GM12891 (cell line): Measurements from ENCODE around the gene HMGN2.

ENCODE experiments used
- POLR2A ChIP-seq: IDR thresholded peaks from 2 replicates; pipeline ENCODE4 v1.6.1; 2011; ENCODE audit warnings: low read depth, low read length, control low read depth
- POLR2AphosphoS5 ChIP-seq: IDR thresholded peaks from 2 replicates; pipeline ENCODE4 v1.6.1; 2011; ENCODE audit warnings: low read depth, low read length, control low read depth
- SPI1 ChIP-seq: IDR thresholded peaks from 2 replicates; pipeline ENCODE4 v1.6.1; 2011; ENCODE audit warnings: low read depth, low read length, control low read depth

DNA sequence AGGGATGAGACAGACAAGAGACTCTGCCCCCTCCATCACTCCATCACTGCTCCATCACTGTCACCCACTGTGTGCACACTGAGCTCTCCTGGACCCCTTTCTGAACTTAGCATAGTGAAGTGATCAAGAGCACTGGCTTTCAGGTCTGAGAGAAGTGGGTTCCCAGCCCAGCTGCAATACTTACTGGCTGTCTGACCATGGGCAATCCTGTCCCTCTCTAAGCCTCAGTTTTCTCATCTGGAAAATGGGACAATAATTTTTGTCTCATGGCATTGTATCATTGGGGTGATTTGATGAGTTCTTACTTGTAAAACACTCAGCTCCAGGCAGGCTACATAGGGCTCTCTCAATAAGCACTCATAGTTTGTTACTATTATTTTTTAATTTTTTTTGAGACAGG is 49.8 kb downstream of the HMGN2 start:
- TF ChIP-seq SPI1 (no peak), POLR2A (no peak), POLR2AphosphoS5 (no peak)
